Upper lobe of left lung (tissue), 4 donors: Measurements from ENCODE around the gene PSTPIP2.

Experiments used
- EP300 ChIP-seq, 4 donors: sonication (generic); formaldehyde crosslinking; IDR thresholded peaks; one replicate each; pipeline ENCODE4 v1.5.1; 2017; ENCODE audit warnings: antibody characterized with exemption in 4 of 4, control low read depth in 2 of 4
- POLR2A ChIP-seq, 4 donors: fragments of 450-650 bp; IDR thresholded peaks; one replicate each; pipeline ENCODE4 v1.5.1; 2016 to 2017; ENCODE audit warnings: antibody characterized with exemption in 4 of 4, mild to moderate bottlenecking in 2 of 4
- POLR2AphosphoS5 ChIP-seq, 2 donors: sonication (generic); formaldehyde crosslinking; IDR thresholded peaks; one replicate each; pipeline ENCODE4 v1.5.1; 2017; ENCODE audit warnings: antibody characterized with exemption in 2 of 2
- TF ChIP-seq, protein P1 (sequence below), 6 experiments: fragments of 450-650 bp in 4 of 6; fragments of 200-600 bp in 2 of 6; sonication (generic) in 2 of 6; IDR thresholded peaks; one replicate each; pipeline ENCODE4 v1.5.1; 2016 to 2019; ENCODE audit warnings: antibody characterized with exemption in 6 of 6

DNA sequence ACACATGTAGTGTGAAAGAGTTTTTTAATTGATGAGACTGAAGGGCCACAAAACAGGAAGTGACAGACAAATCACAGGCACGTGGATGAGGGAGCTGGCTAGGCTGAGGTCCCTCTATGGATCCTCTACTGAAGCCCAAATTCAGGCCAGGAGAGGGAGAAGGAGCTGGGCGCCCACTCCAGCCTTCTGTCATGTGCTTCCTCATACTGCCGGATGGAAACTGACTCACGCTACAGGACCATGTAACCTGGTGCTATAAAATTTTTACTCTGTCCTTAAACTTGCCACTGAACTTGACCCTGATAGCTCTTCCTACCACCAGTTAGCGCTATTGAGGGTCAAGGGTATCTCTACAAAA is 31.3 kb downstream of the PSTPIP2 start:
- TF ChIP-seq, protein P1, sequence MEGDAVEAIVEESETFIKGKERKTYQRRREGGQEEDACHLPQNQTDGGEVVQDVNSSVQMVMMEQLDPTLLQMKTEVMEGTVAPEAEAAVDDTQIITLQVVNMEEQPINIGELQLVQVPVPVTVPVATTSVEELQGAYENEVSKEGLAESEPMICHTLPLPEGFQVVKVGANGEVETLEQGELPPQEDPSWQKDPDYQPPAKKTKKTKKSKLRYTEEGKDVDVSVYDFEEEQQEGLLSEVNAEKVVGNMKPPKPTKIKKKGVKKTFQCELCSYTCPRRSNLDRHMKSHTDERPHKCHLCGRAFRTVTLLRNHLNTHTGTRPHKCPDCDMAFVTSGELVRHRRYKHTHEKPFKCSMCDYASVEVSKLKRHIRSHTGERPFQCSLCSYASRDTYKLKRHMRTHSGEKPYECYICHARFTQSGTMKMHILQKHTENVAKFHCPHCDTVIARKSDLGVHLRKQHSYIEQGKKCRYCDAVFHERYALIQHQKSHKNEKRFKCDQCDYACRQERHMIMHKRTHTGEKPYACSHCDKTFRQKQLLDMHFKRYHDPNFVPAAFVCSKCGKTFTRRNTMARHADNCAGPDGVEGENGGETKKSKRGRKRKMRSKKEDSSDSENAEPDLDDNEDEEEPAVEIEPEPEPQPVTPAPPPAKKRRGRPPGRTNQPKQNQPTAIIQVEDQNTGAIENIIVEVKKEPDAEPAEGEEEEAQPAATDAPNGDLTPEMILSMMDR (IDR thresholded peaks at IDR 0.05) = no peak
- TF ChIP-seq EP300 (IDR thresholded peaks at IDR 0.05) (no peak), POLR2A (IDR thresholded peaks at IDR 0.05) (no peak), POLR2AphosphoS5 (IDR thresholded peaks at IDR 0.05) (no peak)
